Measurements from ENCODE around the gene PRR36.
"Not testable (repeated sequence)": the region's sequence is repeated elsewhere in the genome, so short reads cannot be mapped to it uniquely, and the experiment has no call there.

Gene PRR36

DNA sequence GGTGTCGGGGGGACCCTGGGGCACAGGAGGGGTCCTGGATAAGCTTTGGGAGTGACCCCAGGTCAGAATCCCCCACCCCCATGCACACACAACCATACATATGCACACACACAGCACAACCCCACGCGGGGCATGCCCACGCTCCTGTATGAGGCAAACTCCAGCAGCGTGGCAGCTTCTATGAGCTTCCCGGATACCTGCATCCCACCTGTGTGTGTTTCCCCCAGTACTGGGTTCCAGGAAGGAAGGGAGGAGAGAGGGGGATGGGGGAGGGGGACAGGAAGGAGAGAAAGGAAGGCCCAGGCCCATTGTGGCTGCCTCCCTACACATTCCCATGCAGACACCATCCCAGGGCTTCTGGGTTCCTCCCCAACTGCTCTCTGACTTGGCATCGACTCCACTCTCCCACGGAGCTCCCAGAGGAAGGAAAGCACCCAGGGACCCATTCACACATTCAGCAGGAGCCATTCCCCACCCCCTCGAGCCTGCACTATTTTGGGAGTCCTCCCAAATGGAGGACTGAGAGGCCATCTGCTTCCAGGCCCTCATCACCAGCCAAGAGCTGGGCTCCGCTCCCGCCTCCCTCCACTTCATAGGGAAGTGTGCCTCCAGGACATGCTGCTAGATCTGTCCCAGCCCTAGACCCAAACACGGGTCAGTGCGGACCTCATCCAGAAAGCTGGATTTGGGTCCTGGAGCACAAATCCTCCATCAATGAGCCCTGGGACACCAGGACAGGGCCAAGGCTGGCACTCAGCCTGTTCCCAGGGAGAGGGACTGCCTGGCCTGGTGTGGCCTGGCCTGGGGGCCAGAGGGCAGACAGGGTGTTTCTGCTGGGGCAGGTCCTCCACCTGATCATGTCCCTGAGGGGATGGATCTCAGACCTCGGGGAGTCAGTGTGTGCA lies 13.2 kb downstream of the PRR36 start:
- no peak for DNase-seq (ENCODE audit: low read depth in 2 of 2)

DNA sequence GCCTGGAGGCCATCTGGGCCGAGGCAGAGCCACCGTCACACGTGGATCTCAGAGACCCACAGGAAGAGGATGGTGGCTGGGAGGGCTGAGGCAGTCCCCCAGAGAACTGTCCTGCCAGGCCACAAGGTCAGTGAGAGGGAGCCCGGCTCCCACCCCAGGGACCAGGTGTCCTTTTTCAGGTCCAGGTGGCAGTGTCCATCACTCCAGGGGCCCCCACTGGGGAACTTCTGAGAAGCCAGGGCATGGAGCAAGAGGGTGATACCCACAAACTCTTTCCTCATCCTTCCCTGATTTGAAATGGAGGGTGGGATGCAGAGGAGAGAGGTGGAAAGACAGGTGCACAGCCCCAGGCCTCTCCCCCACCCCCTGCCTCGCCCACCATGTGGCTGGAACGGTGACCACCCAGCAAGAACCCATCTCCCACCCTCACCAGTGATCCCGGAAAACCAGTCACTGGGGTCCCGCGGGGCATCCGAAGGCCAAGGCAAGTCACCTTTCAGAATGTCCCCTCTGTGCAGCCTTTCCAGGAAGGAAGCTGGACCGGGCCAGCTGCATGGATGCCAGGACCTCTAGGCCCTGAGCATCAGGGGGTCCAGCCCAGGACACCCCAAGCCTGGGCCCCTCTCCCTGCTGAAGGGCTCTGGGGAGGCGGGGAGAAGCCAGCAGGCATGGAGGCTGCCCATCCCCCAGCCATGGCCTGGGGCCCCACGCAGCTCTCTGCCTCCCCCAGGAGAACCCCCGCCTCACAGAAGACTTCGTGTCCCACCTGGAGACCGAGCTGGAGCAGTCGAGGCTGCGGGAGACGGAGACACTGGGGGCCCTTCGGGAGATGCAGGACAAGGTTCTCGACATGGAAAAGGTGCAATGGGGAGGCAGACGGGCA lies 14.1 kb downstream of the PRR36 start:
- DNase-seq (ENCODE audit: low read depth in 2 of 2): no peak

DNA sequence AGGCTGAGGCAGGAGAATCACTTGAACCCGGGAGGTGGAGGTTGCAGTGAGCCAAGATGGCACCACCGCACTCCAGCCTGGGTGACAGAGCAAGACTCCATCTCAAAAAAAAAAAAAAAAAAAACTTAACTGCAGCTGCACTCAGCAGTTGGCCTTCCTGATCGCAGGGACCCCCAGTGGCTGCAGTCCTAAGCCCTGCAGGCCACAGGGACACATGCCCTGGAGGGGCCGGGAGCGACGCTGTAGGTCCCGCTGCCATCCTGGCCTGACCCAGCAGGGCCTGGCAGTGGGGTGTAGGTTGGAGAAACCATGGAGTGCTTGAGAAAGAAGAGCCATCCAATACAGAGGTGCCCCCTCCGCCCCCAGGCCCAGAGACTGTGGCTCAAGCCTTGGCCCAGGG lies 15.1 kb downstream of the PRR36 start:
- not testable (repeated sequence) for DNase-seq (ENCODE audit: low read depth in 2 of 2)

DNA sequence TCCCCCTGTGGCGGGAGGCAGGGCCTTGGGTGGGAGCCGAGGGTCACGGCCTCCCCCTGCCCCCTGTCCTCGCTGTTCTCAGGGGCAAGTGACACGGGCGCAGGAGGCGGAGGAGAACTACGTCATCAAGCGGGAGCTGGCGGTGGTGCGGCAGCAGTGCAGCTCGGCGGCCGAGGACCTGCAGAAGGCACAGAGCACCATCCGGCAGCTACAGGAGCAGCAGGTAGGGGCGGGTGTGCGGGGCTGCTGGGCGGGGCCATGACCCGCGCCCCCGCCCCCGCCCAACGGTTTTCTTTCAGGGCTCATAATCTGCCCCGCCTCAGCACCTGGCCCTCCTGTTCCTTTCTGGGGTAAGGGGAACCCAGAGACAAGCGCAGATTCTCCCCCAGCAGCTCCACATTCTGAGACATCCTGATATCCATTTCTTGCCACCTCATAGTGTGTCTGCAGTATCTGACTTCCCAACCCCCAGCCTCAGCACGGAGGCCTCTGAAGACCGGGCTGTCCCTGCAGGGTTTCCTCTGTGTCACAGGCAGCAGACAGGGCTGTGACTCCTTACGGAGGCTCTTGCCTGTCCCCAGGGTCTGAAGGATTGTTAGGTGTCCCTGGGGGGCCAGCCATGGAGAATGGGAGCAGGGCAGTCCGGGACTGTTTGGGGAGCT lies 15.9 kb downstream of the PRR36 start:
- no peak for DNase-seq (ENCODE audit: low read depth in 2 of 2)

DNA sequence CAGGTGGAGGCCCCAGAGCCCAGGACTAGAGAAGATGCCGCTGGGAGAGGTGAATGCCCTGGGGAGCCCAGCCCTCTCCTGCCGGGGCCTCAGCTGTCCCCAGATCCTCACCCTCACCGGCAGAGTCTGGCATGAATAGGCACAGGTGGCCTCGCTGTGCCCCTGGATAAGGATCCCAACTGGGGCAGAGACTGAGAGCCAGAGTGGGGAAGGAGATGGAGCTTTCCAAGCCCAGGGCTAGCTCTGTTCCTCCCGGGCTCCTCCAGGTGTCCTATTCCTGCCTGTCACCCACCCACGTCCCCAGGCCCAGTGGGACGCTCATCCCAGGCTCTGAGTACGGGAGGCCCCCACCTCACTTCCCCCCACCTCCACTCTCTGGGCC lies 16.5 kb downstream of the PRR36 start:
- DNase-seq (ENCODE audit: low read depth in 2 of 2): no peak

DNA sequence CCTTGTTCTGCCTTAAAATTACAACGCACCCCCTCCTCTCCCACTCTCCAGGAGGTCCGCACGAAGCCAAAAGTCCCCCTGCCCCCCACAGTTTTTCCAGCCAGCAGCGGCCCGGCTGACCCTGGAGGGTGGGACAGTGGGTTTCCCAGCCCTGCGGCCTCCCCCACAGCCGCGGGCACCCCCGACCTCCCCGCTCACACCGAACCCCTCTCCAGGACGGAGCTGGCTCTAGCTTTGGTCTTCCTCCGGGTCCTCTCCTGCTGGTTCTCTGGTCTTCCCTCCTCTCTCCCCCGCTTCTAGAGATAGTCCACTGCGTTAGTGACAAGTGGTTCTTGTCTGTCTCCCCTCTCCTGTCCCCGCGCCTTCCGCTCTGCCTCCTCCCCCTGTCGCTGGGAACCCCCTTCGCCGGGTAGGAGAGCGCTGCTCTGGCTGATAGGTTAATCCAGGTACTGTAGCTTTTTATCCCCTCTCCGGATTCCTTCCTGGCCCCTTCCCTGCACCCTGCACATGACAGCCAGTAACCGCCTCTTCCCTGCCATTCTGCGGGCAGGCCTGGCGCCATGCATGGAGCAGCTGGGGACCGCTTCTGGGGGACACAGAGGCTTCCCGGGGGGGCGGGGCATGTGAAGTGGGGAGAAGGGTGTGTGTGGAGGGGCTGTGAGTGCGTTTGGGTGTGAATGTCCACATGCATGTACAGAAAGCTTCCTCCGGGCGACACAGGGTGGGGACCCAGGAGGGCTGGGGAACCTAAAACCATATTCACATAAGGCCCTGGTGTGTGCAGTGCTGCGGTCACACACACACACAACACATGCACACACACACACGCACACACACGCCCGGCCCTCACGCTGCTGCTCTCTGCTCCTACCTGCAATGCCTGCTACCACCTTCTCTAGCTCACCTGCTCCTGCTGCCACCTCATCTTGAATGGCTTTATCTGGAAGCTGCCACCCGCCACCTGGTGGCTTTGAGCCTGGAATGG lies 17.2 kb downstream of the PRR36 start:
- DNase-seq (ENCODE audit: low read depth in 2 of 2): no peak

DNA sequence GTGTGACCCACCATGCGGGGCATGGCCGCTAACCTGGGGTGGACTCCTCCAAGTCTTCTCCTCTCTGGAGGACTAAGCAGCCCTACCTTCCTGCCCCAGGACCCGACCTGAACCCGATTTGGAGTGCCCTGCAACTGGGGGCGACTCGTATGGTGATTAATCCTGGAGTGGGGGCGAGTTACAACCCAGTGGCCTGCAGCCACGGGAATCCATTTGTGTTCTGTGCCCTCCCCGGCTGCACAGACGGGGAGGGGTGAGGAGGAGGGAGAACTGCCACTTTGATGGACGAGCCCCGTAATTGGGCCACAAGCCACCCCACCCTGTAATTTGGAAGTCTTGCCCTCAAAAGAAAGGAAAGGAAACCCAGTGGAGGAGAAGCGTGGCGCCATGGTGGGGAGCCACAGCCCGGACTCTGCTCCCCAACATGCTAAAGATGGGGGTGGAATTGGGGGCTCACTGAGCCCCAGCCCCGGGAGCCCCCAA lies 18.0 kb downstream of the PRR36 start:
- no peak for DNase-seq (ENCODE audit: low read depth in 2 of 2)

DNA sequence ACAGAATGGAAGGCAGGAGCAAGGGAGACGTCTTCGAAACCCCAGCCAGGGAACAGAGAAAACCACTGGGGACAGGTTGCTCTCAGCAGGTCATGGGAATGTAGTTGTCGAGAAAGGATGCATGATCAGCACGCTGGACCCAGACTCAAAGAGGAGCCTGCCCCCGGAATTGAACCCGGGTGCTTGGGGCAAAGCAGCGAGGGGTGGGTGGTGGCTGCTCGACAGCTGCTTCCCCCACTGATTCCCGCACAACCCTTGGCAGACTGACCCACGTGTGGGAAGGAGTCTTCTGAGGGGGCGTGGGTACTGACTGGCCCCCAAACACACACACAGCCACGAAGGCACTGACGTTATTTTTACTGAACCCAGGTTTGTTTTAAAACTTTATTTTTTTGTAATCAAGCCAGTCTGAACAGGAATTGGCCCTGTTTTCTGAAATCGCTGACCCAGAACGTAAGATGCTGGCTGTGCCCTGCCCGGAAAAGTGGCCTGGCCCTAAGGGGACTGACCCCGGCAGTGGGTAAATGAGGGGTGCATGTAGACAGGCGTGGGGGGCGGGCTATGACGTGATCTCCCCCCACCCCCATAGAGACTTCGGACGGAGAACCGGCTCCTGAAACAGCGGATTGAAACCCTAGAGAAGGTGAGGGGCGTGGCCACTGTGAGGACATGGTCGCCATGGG lies 18.6 kb downstream of the PRR36 start:
- DNase-seq (ENCODE audit: low read depth in 2 of 2): no peak

DNA sequence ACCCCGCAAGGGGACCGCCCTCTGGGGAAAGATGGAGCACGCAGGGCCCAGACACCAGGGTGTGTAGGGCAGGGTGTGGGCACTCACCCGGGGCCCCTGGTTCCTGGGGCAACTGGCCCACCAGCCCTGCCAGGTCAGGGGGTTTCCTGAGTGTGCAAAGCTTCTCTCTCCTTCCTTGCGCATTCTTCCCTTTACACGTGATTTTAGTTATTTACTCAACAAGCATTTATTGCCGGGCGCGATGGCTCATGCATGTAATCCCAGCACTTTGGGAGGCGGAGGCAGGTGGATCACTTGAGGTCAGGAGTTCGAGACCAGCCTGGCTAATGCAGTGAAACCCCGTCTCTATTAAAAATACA lies 20.4 kb downstream of the PRR36 start:
- no peak for DNase-seq (ENCODE audit: low read depth in 2 of 2)

DNA sequence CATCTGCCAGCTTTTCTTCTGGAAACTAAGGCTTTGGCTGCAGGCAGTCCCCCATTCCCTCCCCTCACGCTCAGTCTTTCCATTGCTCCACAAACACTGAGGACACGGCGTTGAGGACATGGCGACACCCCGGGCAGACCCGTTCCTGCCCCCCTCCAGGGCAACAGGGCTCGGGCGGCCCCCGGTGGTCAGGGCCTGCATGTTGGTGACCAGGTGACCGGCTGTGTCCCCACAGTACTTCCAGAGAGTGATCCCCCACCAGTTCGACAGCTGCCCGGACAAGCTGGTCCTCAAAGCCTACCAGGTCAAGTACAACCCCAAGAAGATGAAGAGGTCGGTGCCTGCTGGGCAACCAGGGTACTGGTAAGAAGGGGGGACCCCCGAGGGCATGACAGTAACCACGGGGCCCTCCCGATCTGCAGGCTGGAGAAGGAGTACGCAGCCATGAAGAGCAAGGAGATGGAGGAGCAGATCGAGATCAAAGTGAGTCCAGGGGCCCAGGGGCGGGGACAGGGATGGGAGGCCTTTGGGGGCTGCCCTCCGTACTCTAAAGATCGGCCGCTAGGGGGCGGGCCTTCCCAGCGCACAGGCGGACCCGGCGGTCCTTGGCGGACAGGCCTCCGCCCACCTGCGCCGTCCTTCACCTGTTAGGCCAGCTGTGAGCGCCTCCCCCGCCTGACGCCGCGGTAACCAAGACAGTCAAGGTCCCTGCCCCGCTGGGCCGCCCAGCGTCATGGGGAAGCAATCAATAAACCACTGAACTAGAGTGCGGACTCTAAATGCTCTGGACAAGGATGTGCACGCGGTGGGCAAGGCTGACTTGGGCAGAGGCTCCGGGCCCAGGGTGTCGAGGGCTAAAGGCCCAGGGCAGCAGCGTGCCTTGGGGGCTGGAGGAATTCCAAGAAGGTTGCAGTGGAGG lies 21.1 kb downstream of the PRR36 start:
- DNase-seq (ENCODE audit: low read depth in 2 of 2): peak; percentile 40 to 47

DNA sequence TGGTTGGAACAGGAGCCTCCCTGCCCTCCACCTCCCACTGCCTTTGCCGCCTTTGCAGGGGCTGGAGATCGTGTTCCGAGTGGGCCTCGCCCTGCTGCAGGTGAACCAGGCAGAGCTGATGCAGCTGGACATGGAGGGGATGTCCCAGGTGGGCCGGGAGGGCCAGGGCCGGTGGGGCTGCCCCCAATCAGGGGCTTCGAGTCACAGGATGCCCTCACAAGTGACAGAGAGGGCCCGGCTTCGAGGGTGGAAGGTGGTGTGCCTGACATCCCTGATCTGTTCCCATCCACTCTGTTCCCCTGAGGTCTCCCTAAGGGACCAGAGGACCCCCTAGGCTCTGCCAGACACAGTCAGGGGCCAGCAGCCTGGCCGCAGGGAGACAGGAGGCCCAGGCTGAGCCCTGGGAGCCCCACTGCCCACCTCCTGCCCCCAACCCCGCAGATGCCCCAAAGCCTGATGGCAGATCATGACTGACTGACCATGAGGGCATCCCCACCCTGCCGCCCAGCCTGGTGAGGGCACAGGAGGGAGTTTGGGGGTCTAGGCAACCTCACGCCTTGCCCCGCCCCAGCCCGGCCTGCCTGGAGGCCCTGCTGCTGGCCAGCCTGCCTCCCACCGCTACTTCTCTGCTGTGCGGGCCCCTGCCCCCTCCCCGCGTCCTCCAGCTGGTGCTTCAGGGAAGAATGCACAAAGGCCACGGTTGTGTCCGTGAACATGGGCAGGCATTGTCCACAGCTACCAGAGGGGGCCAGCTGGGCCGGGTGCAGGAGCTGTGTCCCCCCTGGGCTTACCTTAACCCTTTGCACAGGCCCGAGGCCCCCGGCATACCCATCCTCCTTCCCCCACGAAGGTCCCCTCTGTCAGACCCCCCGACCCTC lies 22.3 kb downstream of the PRR36 start:
- DNase-seq (ENCODE audit: low read depth in 2 of 2): no peak

DNA sequence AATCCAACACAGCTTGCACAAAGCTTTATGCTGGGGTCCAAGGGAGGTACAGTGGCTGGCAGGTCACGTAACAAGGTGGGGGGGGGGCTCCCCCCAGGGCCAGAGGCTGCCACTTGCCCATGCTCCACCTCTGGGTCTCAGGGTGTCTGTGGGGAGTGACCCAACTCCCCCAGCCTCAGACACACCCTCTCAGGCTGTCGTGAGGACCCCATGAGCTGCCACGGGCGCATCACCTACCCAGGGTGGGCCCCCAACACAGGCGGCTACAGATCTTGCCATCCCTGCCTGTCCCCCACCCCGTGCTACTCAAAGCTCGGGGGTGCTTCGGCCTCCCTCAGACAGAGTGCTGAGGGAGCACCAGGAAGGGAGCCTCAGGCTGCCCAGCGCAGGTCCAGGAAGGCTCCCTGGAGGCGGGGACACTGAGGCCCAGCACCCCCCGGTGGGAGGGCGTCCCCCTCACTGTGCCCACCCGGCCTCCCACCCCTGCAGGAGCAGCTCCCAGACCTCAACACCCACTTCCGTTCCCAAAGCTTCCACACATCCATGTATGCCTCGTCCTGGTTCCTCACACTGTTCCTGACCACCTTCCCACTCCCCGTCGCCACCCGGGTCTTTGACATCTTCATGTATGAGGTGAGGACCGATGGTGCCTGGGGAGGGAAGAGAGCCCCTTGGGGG lies 23.1 kb downstream of the PRR36 start:
- DNase-seq (ENCODE audit: low read depth in 2 of 2): no peak

DNA sequence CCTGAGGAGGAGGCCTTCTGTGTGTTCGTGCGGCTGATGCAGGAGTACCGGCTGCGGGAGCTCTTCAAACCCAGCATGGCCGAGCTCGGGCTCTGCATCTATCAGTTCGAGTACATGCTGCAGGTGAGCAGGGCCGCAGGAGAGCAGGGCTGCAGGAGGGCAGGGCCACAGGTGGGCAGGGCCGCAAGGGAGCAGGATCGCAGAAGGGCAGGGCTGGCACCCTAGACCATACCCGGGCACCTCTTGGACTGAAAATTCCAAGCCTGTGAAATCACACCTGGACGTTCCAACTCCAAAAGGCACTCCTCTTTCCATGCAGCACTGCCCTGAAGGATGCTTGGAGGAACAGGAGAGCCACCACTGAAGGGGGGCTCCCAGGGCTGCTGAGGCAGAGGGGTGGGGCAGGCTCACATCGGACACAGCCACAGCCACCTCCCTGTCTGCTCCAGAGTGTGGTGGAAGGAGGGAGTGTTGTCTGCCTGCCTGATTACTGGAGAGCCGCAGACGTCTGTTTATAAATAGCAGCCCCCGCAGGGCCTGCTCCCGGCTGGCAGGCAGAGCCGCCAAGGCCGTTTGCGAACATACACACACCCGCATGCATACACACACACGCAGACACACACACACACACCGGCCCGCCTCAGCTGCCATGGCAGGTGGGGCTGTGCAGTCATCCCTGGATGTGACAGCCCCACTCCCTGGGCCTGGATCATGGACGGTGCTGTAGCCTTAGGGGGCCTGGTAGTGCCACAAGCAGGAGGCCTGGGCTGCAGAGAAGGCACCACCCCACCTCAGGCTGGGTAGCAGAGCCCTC lies 24.0 kb downstream of the PRR36 start:
- DNase-seq (ENCODE audit: low read depth in 2 of 2): no peak

DNA sequence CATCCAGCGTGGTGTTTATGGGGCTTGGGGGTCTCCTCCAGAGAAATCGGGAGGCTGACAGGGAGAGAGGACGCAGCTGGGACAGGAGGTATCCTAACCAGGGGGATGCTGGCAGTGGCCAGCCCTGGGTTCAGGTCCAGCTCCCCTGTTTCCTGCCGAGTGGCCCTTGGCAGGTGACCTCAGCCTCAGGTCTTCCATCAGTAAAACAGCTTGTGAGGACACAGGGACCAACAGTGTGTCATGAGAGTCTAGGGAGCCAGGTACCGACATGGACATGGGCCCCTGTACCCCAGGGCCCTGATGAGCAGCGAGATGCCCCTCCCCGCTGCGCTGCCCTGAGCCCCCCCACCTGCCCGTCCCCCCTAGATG lies 24.6 kb downstream of the PRR36 start:
- DNase-seq (ENCODE audit: low read depth in 2 of 2): no peak

DNA sequence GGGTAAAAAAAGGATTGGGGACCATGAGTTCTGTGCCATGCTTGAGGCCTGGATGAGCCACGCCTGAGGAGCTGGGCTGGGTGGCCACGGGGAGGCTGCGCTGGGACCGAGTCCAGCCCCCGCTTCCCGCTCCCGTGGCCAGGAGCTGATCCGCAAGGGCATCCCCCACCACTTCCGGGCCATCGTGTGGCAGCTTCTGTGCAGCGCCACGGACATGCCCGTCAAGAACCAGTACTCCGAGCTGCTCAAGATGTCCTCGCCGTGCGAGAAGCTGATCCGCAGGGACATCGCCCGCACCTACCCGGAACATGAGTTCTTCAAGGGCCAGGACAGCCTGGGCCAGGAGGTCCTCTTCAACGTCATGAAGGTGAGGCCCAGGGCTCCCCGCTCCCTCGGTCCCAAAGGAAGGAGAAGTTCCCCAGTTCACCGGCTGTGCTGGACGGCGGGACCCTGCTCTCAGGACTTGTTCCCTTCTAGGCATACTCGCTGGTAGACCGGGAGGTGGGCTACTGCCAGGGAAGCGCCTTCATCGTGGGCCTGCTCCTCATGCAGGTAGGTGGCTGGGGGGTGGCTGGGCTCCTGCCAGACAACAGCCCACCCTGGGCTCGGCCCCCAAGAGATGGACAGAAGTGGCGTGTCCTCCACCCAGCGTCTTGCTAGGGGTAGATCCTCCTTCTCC lies 25.3 kb downstream of the PRR36 start:
- no peak for DNase-seq (ENCODE audit: low read depth in 2 of 2)

DNA sequence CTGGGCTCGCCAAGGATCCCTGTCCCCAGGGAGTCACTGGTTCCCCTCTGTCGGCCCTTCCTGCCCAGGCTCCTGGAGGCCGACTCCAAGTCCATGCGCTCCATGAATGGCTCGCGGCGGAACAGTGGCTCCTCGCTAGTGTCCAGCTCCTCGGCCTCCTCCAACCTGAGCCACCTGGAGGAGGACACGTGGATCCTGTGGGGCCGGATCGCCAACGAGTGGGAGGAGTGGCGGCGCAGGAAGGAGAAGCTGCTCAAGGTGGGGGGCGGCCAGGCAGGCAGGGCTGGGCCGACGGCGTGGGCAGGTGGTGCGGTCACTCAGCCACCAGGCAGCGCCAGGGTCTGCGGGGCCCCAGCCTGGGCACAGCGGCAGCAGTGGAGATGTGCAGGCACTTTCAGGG lies 26.5 kb downstream of the PRR36 start:
- DNase-seq (ENCODE audit: low read depth in 2 of 2): no peak
